ENCODE results near the gene PXYLP1.

The PXYLP1 gene

DNA sequence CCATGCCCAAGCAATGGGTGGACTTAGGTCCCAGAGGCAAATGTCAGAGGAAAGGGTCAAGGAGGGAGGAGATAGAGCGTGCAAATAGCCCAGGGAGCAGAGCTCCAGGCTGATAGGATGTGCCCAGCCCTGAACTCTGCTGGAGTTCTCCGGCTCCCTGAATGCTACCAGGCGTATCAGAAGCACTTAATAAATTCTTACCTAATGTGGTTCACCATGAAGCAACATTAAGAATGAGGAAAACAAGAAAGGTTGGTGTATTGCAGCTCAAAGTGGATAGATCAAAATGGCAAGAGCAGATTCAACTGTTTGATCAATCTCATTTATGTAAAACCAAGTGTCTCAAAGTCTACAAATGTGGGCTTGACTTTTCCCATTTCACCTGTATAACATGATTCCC, 38.3 kb downstream of the PXYLP1 start:
- no peaks in the 10 kb centered on the region for H3F3A ChIP-seq (ENCODE audit: control insufficient read depth, insufficient read depth)
- H3K79me2 ChIP-seq (ENCODE audit: control insufficient read depth, low read length), result no peaks in the 10 kb centered on the region
- H3K9me2 ChIP-seq (replicated peaks; ENCODE audit: control insufficient read depth, low read length), result no peaks in the 10 kb centered on the region
- H3K4me2 ChIP-seq (ENCODE audit: low read length), result no peak overlapping the region
- H3K36me3 ChIP-seq (ENCODE audit: control insufficient read depth, low read length), result no peaks in the 10 kb centered on the region
- peaks cover 10% of the 10 kb centered on the region for H3K4me1 ChIP-seq (ENCODE audit: control insufficient read depth, low read length)
- no peak overlapping the region for H3K4me3 ChIP-seq (ENCODE audit: low read length)
- H3K27ac ChIP-seq (ENCODE audit: low read depth, low read length), result no peak overlapping the region
- no peaks in the 10 kb centered on the region for H4K20me1 ChIP-seq (ENCODE audit: control insufficient read depth, insufficient read depth, low read depth, low read length)
- no peaks in the 10 kb centered on the region for H3K27me3 ChIP-seq (ENCODE audit: control insufficient read depth, low read length)
- H3K9me3 ChIP-seq (ENCODE audit: control insufficient read depth, insufficient read depth, low read length), result no peaks in the 10 kb centered on the region
- TF ChIP-seq, protein P1, sequence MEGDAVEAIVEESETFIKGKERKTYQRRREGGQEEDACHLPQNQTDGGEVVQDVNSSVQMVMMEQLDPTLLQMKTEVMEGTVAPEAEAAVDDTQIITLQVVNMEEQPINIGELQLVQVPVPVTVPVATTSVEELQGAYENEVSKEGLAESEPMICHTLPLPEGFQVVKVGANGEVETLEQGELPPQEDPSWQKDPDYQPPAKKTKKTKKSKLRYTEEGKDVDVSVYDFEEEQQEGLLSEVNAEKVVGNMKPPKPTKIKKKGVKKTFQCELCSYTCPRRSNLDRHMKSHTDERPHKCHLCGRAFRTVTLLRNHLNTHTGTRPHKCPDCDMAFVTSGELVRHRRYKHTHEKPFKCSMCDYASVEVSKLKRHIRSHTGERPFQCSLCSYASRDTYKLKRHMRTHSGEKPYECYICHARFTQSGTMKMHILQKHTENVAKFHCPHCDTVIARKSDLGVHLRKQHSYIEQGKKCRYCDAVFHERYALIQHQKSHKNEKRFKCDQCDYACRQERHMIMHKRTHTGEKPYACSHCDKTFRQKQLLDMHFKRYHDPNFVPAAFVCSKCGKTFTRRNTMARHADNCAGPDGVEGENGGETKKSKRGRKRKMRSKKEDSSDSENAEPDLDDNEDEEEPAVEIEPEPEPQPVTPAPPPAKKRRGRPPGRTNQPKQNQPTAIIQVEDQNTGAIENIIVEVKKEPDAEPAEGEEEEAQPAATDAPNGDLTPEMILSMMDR (IDR thresholded peaks at IDR 0.05; ENCODE audit: low read depth, low read length, poor library complexity, severe bottlenecking), result no peak
- no peak for TF ChIP-seq EZH2phosphoT487 (IDR thresholded peaks at IDR 0.05; ENCODE audit: borderline replicate concordance, low read length)

DNA sequence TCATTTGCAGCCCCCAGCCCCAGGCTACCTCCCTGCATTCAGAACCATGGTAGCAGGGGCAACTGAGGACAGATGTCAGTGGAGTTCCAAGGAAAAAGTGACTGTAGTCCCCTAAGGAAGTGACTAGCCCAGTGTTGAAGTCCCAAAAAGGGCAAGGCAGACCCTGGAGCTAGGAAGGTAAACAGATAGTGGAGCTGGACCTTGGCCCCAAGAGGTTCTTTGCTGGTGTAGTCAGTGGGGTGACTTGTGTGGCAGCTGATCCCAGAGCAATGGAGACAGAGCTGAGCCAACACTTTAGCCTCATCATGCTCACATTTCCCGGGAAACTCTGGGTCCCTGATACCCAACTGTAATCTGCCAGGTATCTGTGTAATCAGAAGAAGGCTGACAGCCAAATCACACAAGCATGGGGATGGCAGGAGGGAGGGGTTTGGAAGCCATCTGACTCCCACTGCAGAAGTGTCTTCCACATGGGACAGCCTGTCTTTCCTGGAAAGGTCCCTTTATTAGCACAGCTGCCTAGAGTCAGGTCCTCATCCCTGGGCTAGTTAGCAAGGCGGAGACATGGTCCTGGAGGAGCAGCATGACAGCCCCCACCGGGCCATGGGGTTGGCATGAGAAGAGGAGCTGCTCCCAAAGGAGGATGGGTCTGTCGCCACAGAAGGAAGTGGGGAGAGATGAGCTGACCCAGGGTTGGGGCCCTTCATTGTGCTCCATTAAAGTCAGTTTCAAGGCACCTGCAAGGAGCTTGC, 39.8 kb downstream of the PXYLP1 start:
- Histone ChIP-seq H3K9me2 (replicated peaks; ENCODE audit: control insufficient read depth, low read length) (no peaks in the 10 kb centered on the region), H3K27me3 (ENCODE audit: control insufficient read depth, low read length) (no peaks in the 10 kb centered on the region), H4K20me1 (ENCODE audit: control insufficient read depth, insufficient read depth, low read depth, low read length) (no peaks in the 10 kb centered on the region), H3K9me3 (ENCODE audit: control insufficient read depth, insufficient read depth, low read length) (no peaks in the 10 kb centered on the region), H3K36me3 (ENCODE audit: control insufficient read depth, low read length) (no peaks in the 10 kb centered on the region), H3K79me2 (ENCODE audit: control insufficient read depth, low read length) (no peaks in the 10 kb centered on the region), H3K27ac (ENCODE audit: low read depth, low read length) (no peak overlapping the region), H3K4me2 (ENCODE audit: low read length) (no peak overlapping the region), H3F3A (ENCODE audit: control insufficient read depth, insufficient read depth) (no peaks in the 10 kb centered on the region), H3K4me3 (ENCODE audit: low read length) (no peak overlapping the region), H3K4me1 (ENCODE audit: control insufficient read depth, low read length) (peaks cover 10% of the 10 kb centered on the region)
- TF ChIP-seq, protein P1 (IDR thresholded peaks at IDR 0.05; ENCODE audit: low read depth, low read length, poor library complexity, severe bottlenecking), result no peak
- no peak for TF ChIP-seq EZH2phosphoT487 (IDR thresholded peaks at IDR 0.05; ENCODE audit: borderline replicate concordance, low read length)

DNA sequence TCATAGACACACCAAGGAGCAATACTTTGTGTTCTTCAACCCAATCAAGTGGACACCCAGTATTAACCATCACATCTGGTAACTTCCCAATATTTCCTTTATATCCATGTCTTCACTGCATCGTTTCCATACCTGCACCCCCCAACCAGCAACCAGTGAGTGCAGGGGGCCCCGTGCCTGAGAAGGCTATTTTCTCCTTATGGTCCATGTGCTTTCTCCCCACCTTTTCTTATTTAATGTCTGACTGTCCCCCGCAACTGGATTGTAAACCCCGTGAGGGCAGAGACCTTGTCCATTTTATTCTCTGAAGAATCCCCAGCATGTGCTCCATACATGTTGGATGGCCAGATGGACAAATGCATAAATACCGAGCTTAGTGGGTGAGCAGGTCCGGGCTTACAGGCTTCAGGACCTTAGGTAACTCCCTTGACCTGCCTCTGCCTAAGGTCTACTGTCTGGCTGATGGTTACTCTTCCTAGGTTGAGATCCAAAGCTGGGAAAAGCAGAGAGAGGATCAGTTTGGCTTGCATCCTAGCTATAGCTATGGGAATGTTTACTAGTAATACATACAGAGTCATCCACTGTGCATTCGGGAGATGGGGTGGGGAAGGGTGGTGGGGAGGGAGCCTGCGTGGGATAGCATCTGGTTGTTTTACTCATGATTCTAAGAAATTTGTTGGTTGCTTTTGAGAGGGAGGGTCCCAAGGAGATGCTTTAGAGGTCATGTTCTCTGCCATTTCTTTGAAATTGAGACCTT, 41.5 kb downstream of the PXYLP1 start:
- no peaks in the 10 kb centered on the region for H3K27me3 ChIP-seq (ENCODE audit: control insufficient read depth, low read length)
- no peak overlapping the region for H3K4me2 ChIP-seq (ENCODE audit: low read length)
- H3F3A ChIP-seq (ENCODE audit: control insufficient read depth, insufficient read depth), result no peaks in the 10 kb centered on the region
- H3K9me3 ChIP-seq (ENCODE audit: control insufficient read depth, insufficient read depth, low read length), result no peaks in the 10 kb centered on the region
- H4K20me1 ChIP-seq (ENCODE audit: control insufficient read depth, insufficient read depth, low read depth, low read length), result no peaks in the 10 kb centered on the region
- H3K4me1 ChIP-seq (ENCODE audit: control insufficient read depth, low read length), result no peaks in the 10 kb centered on the region
- no peak overlapping the region for H3K27ac ChIP-seq (ENCODE audit: low read depth, low read length)
- TF ChIP-seq, protein P1 (IDR thresholded peaks at IDR 0.05; ENCODE audit: low read depth, low read length, poor library complexity, severe bottlenecking), result no peak
- no peak for TF ChIP-seq EZH2phosphoT487 (IDR thresholded peaks at IDR 0.05; ENCODE audit: borderline replicate concordance, low read length)
- H3K36me3 ChIP-seq (ENCODE audit: control insufficient read depth, low read length), result no peaks in the 10 kb centered on the region
- H3K9me2 ChIP-seq (replicated peaks; ENCODE audit: control insufficient read depth, low read length), result no peaks in the 10 kb centered on the region
- H3K79me2 ChIP-seq (ENCODE audit: control insufficient read depth, low read length), result no peaks in the 10 kb centered on the region
- H3K4me3 ChIP-seq (ENCODE audit: low read length), result no peak overlapping the region
